HL-60 (cell line): ENCODE measurements around the gene TMEM225B.
A peak's percentile ranks its signal among the peaks of the same experiment; 100 is the strongest.

Source experiments
- DNase-seq, 2 experiments: peaks; one replicate each; pipeline ENCODE4 v3.0.0-alpha.2; 2010 to 2020; ENCODE audit warnings: low read depth in 1 of 2, low spot score in 1 of 2
- H3K27ac ChIP-seq: fragments of 250-450 bp; sonication (Bioruptor Pico); replicated peaks from 2 replicates; pipeline ENCODE4 v1.5.1; 2020; ENCODE audit warnings: mild to moderate bottlenecking, moderate library complexity
- H3K27me3 ChIP-seq: fragments of 250-450 bp; sonication (Bioruptor Pico); 2 replicates; pipeline ENCODE4 v1.5.1; 2021; ENCODE audit warnings: mild to moderate bottlenecking, moderate library complexity; ENCODE audit not compliant: insufficient read depth, poor library complexity, severe bottlenecking
- H3K4me3 ChIP-seq: replicated peaks from 2 replicates; pipeline ENCODE4 v1.5.1; 2011; ENCODE audit warnings: mild to moderate bottlenecking, control low read depth, low read length; ENCODE audit not compliant: insufficient read depth
- GABPA ChIP-seq: IDR thresholded peaks from 2 replicates; pipeline ENCODE4 v1.6.1; 2012; ENCODE audit warnings: low read depth
- POLR2AphosphoS5 ChIP-seq: IDR thresholded peaks from 2 replicates; pipeline ENCODE4 v1.6.1; 2012; ENCODE audit warnings: low read depth
- SPI1 ChIP-seq: IDR thresholded peaks from 2 replicates; pipeline ENCODE4 v1.6.1; 2012; ENCODE audit warnings: low read depth, mild to moderate bottlenecking, borderline replicate concordance
- TF ChIP-seq, protein P1 (sequence below): IDR thresholded peaks from one replicate; pipeline ENCODE4 v1.5.1; 2011; ENCODE audit warnings: low read length, control low read depth, inconsistent platforms; ENCODE audit not compliant: insufficient read depth
- TF ChIP-seq, protein P2 (sequence below): IDR thresholded peaks from 2 replicates; pipeline ENCODE4 v1.6.1; 2012; ENCODE audit warnings: low read depth; ENCODE audit not compliant: insufficient replicate concordance

TMEM225B gene

DNA sequence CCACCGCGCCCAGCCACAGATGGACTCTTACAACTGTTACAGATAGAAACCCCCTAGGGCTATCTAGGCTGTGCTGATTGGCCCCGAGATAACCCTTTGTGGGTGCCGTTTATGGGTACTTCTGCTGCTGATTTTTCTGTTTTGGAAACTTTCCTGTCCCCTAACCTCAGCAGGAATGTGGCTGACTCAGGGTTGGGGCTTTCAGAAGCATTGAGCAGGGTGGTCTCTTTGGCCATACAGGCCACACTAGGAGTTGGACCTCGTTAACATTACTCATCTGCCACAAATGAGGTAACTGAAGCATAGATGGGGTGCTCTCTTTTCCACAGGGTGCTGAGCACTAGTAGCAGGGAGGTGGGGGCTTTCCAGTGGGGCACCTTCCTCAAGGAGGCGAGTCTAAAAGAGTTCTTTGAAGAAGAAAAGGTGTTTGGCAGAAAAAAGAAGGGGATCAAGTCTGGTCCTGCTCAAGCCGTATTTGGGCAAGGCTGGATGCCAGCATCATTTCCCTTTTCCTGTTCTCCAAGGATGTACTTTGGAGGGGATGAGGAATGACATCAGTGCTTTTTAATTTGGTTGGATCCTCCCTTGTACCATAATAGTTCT, 25.1 kb downstream of the TMEM225B start:
- Histone ChIP-seq H3K4me3 (no peak overlapping the region), H3K27ac (peak overlapping the region; percentile 84), H3K27me3 (no peaks in the 10 kb centered on the region)
- TF ChIP-seq SPI1 (no peak), POLR2AphosphoS5 (no peak), GABPA (no peak)
- TF ChIP-seq, protein P1, sequence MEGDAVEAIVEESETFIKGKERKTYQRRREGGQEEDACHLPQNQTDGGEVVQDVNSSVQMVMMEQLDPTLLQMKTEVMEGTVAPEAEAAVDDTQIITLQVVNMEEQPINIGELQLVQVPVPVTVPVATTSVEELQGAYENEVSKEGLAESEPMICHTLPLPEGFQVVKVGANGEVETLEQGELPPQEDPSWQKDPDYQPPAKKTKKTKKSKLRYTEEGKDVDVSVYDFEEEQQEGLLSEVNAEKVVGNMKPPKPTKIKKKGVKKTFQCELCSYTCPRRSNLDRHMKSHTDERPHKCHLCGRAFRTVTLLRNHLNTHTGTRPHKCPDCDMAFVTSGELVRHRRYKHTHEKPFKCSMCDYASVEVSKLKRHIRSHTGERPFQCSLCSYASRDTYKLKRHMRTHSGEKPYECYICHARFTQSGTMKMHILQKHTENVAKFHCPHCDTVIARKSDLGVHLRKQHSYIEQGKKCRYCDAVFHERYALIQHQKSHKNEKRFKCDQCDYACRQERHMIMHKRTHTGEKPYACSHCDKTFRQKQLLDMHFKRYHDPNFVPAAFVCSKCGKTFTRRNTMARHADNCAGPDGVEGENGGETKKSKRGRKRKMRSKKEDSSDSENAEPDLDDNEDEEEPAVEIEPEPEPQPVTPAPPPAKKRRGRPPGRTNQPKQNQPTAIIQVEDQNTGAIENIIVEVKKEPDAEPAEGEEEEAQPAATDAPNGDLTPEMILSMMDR: no peak
- TF ChIP-seq, protein P2, sequence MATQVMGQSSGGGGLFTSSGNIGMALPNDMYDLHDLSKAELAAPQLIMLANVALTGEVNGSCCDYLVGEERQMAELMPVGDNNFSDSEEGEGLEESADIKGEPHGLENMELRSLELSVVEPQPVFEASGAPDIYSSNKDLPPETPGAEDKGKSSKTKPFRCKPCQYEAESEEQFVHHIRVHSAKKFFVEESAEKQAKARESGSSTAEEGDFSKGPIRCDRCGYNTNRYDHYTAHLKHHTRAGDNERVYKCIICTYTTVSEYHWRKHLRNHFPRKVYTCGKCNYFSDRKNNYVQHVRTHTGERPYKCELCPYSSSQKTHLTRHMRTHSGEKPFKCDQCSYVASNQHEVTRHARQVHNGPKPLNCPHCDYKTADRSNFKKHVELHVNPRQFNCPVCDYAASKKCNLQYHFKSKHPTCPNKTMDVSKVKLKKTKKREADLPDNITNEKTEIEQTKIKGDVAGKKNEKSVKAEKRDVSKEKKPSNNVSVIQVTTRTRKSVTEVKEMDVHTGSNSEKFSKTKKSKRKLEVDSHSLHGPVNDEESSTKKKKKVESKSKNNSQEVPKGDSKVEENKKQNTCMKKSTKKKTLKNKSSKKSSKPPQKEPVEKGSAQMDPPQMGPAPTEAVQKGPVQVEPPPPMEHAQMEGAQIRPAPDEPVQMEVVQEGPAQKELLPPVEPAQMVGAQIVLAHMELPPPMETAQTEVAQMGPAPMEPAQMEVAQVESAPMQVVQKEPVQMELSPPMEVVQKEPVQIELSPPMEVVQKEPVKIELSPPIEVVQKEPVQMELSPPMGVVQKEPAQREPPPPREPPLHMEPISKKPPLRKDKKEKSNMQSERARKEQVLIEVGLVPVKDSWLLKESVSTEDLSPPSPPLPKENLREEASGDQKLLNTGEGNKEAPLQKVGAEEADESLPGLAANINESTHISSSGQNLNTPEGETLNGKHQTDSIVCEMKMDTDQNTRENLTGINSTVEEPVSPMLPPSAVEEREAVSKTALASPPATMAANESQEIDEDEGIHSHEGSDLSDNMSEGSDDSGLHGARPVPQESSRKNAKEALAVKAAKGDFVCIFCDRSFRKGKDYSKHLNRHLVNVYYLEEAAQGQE: no peak
- DNase-seq: no peak

DNA sequence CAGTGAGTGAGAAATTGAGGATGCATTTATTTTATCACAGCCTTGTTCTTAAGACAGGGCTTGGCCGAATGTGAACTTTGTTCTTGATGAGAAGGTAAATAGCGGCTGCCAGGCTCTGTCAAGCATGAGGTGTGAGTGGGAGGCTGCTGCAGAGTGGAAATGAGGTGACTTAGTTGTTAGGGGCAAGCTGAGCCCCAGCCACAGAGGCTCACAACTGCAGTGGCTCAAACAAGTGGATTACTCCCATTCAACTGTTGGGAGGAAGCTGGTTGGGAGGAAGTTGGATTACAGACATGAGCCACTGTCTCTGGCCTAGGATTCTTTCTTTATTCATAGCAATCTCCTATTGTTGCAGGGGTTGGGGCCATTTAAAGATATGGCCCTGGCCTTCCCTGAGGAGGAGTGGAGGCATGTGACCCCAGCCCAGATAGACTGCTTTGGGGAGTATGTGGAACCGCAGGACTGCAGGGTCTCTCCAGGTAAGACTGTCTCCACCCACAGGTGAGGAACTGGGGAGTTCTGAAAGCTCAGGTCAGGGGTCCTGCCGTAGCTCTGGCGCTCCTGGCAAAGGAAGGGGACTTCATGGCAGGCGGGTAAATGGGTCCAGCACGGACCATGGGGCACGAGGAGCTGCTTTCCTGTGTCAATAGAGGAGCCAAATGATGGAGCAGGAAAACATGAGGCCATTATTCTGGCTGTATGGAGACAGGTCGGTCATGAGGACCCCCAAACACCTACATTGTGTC, 25.8 kb downstream of the TMEM225B start:
- Histone ChIP-seq H3K4me3 (no peak overlapping the region), H3K27ac (peak overlapping the region; percentile 84)

DNA sequence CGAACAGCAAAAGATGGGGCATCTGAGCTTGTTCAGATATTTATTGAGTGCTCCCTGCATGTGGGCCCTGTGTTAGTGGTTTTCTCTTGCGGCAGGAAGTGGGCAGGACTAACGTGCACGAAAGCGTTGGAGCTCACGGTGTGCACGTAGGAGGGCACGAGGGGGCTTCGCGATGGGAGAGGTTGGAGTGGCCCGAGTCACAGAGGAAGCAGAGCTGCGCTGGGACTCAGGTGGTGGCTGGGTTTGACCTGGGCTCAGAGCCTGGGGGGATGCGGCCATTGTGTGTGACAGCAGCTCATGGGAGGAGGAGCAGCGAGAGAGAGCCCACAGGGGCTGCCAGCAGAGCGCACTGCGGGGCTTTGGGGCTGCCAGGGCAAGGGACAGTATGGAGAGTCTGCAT, 26.4 kb downstream of the TMEM225B start:
- Histone ChIP-seq H3K4me3 (no peak overlapping the region), H3K27ac (peak overlapping the region; percentile 84), H3K27me3 (no peaks in the 10 kb centered on the region)
- TF ChIP-seq SPI1 (peak; percentile 20; the same call in 1 of the 2 replicates), POLR2AphosphoS5 (peak; percentile 58), GABPA (0 out of 2 replicates have a peak, but pooled peaks have one; percentile 28)
- TF ChIP-seq, protein P1: no peak
- TF ChIP-seq, protein P2: no peak
- DNase-seq: peak in 1 of 2 experiments; percentile 80

More for the DNA sequence above, 25.8 kb downstream of the TMEM225B start:
- peak in 1 of 2 experiments; percentile 63 for DNase-seq
- no peak for TF ChIP-seq GABPA
- peak; percentile 67; the same call in 1 of the 2 replicates for TF ChIP-seq SPI1
- TF ChIP-seq, protein P1: no peak
- no peaks in the 10 kb centered on the region for H3K27me3 ChIP-seq
